Measurements from ENCODE around the gene HABP4.

HABP4 gene

GRCh38 chr9:96442491-96442890 is 7.5 kb upstream of the HABP4 start:
- no peaks in the 10 kb centered on the region for H3K4me1 ChIP-seq (ENCODE audit: control insufficient read depth, low read length)
- H4K20me1 ChIP-seq (ENCODE audit: control insufficient read depth, insufficient read depth, low read depth, low read length): no peaks in the 10 kb centered on the region
- H3K4me3 ChIP-seq (ENCODE audit: low read length): no peak overlapping the region
- H3K27ac ChIP-seq (ENCODE audit: low read depth, low read length): no peak overlapping the region
- H3K9me3 ChIP-seq (ENCODE audit: control insufficient read depth, insufficient read depth, low read length): no peaks in the 10 kb centered on the region
- H3K79me2 ChIP-seq (ENCODE audit: control insufficient read depth, low read length): no peaks in the 10 kb centered on the region
- no peaks in the 10 kb centered on the region for H3K36me3 ChIP-seq (ENCODE audit: control insufficient read depth, low read length)
- no peaks in the 10 kb centered on the region for H3F3A ChIP-seq (ENCODE audit: control insufficient read depth, insufficient read depth)
- no peak overlapping the region for H3K4me2 ChIP-seq (ENCODE audit: low read length)
- peaks cover 5% of the 10 kb centered on the region; the same call in 1 of the 2 replicates for H3K27me3 ChIP-seq (ENCODE audit: control insufficient read depth, low read length)
- TF ChIP-seq CTCF (IDR thresholded peaks at IDR 0.05; ENCODE audit: low read depth, low read length, poor library complexity, severe bottlenecking) (no peak), EZH2phosphoT487 (IDR thresholded peaks at IDR 0.05; ENCODE audit: borderline replicate concordance, low read length) (no peak)
- H3K9me2 ChIP-seq (replicated peaks; ENCODE audit: control insufficient read depth, low read length): no peaks in the 10 kb centered on the region

- H3K79me2 ChIP-seq (ENCODE audit: control insufficient read depth, low read length): no peaks in the 10 kb centered on the region
- H3K4me2 ChIP-seq (ENCODE audit: low read length): no peak overlapping the region
- H3F3A ChIP-seq (ENCODE audit: control insufficient read depth, insufficient read depth): peaks cover 2% of the 10 kb centered on the region
- no peaks in the 10 kb centered on the region for H3K9me2 ChIP-seq (replicated peaks; ENCODE audit: control insufficient read depth, low read length)
- peaks cover 16% of the 10 kb centered on the region for H3K4me1 ChIP-seq (ENCODE audit: control insufficient read depth, low read length)
- H3K27me3 ChIP-seq (ENCODE audit: control insufficient read depth, low read length): peaks cover 35% of the 10 kb centered on the region
- no peaks in the 10 kb centered on the region for H3K36me3 ChIP-seq (ENCODE audit: control insufficient read depth, low read length)
- TF ChIP-seq EZH2phosphoT487 (IDR thresholded peaks at IDR 0.05; ENCODE audit: borderline replicate concordance, low read length) (no peak), CTCF (IDR thresholded peaks at IDR 0.05; ENCODE audit: low read depth, low read length, poor library complexity, severe bottlenecking) (no peak)
- no peaks in the 10 kb centered on the region for H3K9me3 ChIP-seq (ENCODE audit: control insufficient read depth, insufficient read depth, low read length)
- no peak overlapping the region for H3K4me3 ChIP-seq (ENCODE audit: low read length)
- H3K27ac ChIP-seq (ENCODE audit: low read depth, low read length): no peak overlapping the region
- H4K20me1 ChIP-seq (ENCODE audit: control insufficient read depth, insufficient read depth, low read depth, low read length): no peaks in the 10 kb centered on the region
Measured at GRCh38 chr9:96447406-96447805, 2.6 kb upstream of the HABP4 start.

GRCh38 chr9:96448546-96449170 is 1.3 kb upstream of the HABP4 start:
- no peaks in the 10 kb centered on the region for H3K9me3 ChIP-seq (ENCODE audit: control insufficient read depth, insufficient read depth, low read length)
- H3K36me3 ChIP-seq (ENCODE audit: control insufficient read depth, low read length): no peaks in the 10 kb centered on the region
- H3K9me2 ChIP-seq (replicated peaks; ENCODE audit: control insufficient read depth, low read length): no peaks in the 10 kb centered on the region
- H3K27ac ChIP-seq (ENCODE audit: low read depth, low read length): no peak overlapping the region
- peaks cover 35% of the 10 kb centered on the region for H3K27me3 ChIP-seq (ENCODE audit: control insufficient read depth, low read length)
- no peak overlapping the region for H3K4me3 ChIP-seq (ENCODE audit: low read length)
- peaks cover 4% of the 10 kb centered on the region for H3F3A ChIP-seq (ENCODE audit: control insufficient read depth, insufficient read depth)
- H4K20me1 ChIP-seq (ENCODE audit: control insufficient read depth, insufficient read depth, low read depth, low read length): no peaks in the 10 kb centered on the region
- H3K4me1 ChIP-seq (ENCODE audit: control insufficient read depth, low read length): peaks cover 16% of the 10 kb centered on the region
- no peak overlapping the region for H3K4me2 ChIP-seq (ENCODE audit: low read length)
- TF ChIP-seq CTCF (IDR thresholded peaks at IDR 0.05; ENCODE audit: low read depth, low read length, poor library complexity, severe bottlenecking) (no peak), EZH2phosphoT487 (IDR thresholded peaks at IDR 0.05; ENCODE audit: borderline replicate concordance, low read length) (no peak)
- H3K79me2 ChIP-seq (ENCODE audit: control insufficient read depth, low read length): no peaks in the 10 kb centered on the region
